HEK293T (cell line): Measurements from ENCODE around the gene CC2D1B.

Experiments used
- FOXM1 ChIP-seq: fragments of 450-650 bp; IDR thresholded peaks from 2 replicates; pipeline ENCODE4 v1.6.1; 2017; ENCODE audit warnings: mild to moderate bottlenecking, borderline replicate concordance
- HDGF ChIP-seq: fragments of 450-650 bp; IDR thresholded peaks from 2 replicates; pipeline ENCODE4 v1.6.1; 2017; ENCODE audit warnings: antibody characterized with exemption, borderline replicate concordance

DNA sequence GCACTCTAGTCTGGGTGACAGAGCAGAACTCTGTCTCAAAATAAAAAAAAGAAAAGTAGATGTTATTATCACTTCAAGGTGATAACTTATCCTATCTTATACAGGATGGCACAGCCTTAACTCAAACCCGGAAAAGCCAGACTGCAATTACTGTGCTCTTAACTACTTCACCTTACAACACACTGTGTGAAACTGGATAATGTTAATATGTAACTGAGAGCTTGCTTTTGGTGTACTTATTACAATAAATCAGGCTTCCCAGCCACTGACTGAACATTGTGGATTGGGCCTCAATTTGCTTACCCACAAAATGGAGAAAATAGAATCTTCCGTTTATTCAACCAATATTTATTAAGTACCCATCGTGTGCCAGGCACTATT lies 36.8 kb upstream of the CC2D1B start:
- TF ChIP-seq HDGF (no peak), FOXM1 (no peak)
